Measurements from ENCODE around the gene MLF2. TPM values are rescaled to one million over a fixed set of nuclear protein-coding genes. Genes with fewer than 3 reads are reported as not detected.

MLF2 gene
- total RNA-seq, 1 donor from 2014 or later = 172 TPM

- Mint-ChIP-seq H3K9me3 (ENCODE audit: low read depth) (no peaks in the 10 kb centered on the region), H3K27me3 (ENCODE audit: low read depth) (peaks cover 24% of the 10 kb centered on the region), H3K4me3 (ENCODE audit: unreplicated experiment) (peak overlapping the region; percentile 77), H3K36me3 (ENCODE audit: low read depth) (no peaks in the 10 kb centered on the region), H3K4me1 (ENCODE audit: low read depth) (peaks cover 24% of the 10 kb centered on the region), H3K27ac (ENCODE audit: unreplicated experiment) (no peak overlapping the region)
- TF ChIP-seq, protein P1, sequence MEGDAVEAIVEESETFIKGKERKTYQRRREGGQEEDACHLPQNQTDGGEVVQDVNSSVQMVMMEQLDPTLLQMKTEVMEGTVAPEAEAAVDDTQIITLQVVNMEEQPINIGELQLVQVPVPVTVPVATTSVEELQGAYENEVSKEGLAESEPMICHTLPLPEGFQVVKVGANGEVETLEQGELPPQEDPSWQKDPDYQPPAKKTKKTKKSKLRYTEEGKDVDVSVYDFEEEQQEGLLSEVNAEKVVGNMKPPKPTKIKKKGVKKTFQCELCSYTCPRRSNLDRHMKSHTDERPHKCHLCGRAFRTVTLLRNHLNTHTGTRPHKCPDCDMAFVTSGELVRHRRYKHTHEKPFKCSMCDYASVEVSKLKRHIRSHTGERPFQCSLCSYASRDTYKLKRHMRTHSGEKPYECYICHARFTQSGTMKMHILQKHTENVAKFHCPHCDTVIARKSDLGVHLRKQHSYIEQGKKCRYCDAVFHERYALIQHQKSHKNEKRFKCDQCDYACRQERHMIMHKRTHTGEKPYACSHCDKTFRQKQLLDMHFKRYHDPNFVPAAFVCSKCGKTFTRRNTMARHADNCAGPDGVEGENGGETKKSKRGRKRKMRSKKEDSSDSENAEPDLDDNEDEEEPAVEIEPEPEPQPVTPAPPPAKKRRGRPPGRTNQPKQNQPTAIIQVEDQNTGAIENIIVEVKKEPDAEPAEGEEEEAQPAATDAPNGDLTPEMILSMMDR (IDR thresholded peaks at IDR 0.05) = no peak
- no peak for DNase-seq (ENCODE audit: low spot score)
Measured at GRCh38 chr12:6699989-6700645, 52.8 kb downstream of the MLF2 start.

DNA sequence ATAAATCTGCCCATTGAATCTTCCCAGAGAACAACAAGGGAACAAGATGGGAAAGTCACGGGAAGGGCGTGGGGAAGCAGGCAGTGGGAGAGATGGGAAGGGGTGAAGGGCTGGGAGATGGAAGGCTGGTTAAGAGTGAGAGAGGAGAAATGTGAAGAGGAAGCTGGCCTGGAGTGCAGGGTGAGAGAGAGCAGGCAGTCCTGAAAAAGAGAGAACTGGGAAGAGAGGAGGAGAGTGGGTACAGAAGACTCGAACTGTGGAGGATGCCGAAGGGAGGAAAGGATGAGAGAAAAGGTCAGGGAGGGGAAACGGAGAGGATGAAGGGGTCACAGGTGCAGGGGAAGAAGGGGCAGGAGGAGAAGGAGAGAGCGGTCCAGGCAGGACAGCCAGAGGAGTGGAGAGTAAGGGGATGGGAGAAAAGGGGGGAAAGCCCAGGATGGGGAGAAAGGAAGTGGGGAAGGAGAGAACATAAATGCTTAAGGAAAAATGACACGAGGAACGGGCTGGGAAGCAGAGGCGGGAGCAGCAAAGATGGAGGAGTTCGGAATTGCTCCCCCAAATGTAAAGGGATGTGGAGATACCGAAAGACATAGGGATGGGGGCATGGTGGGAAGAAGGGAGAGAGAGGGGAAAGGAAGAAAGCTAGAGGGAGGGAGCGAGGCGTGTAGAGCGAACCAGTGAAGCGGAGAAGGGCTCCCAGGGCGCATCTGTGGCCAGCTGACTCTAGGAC, 53.5 kb downstream of the MLF2 start:
- H3K27ac Mint-ChIP-seq (ENCODE audit: unreplicated experiment) = peak overlapping the region; percentile 61
- H3K4me1 Mint-ChIP-seq (ENCODE audit: low read depth) = peaks cover 24% of the 10 kb centered on the region
- peak overlapping the region; percentile 77 for H3K4me3 Mint-ChIP-seq (ENCODE audit: unreplicated experiment)
- H3K36me3 Mint-ChIP-seq (ENCODE audit: low read depth) = peaks cover 2% of the 10 kb centered on the region
- H3K9me3 Mint-ChIP-seq (ENCODE audit: low read depth) = no peaks in the 10 kb centered on the region
- TF ChIP-seq, protein P1 (IDR thresholded peaks at IDR 0.05) = no peak
- DNase-seq (ENCODE audit: low spot score) = no peak
- peaks cover 21% of the 10 kb centered on the region for H3K27me3 Mint-ChIP-seq (ENCODE audit: low read depth)

DNA sequence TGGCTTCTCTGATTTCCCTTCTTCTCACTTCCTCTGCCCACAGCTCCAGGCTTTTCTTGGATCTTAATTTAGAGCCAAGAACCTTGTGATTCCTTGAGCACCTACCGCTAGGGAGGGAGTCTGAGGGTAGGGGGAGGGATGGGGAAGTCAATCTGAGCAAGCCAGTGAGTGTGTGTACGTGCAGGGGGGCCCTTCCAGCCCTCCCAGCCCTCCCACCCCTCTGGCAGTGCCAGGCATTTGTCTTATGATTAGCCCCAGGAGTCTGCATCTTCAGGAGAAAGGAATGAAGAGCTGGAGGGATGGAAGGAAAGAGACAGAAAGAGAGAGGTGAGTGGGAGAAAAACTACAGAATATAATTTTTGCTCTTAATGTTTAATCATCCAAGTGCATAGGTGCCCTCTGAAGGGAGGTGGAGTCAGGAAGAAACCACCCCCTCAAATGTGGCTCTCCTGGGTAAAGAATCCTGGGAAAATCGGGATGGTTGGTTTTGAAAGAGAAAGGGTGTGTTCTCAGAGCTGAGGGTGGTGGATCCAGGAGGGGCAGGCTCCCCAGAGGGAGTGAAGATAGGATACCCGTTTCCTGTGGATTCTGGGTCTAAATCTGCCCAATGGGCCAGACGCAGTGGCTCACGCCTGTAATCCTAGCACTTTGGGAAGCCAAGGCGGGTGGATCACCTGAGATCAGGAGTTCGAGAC, 54.4 kb downstream of the MLF2 start:
- no peak overlapping the region for H3K27ac Mint-ChIP-seq (ENCODE audit: unreplicated experiment)
- TF ChIP-seq, protein P1 (IDR thresholded peaks at IDR 0.05) = no peak
- DNase-seq (ENCODE audit: low spot score) = no peak
- peaks cover 3% of the 10 kb centered on the region for H3K36me3 Mint-ChIP-seq (ENCODE audit: low read depth)
- H3K4me3 Mint-ChIP-seq (ENCODE audit: unreplicated experiment) = no peak overlapping the region
- H3K27me3 Mint-ChIP-seq (ENCODE audit: low read depth) = peaks cover 15% of the 10 kb centered on the region
- H3K4me1 Mint-ChIP-seq (ENCODE audit: low read depth) = peaks cover 24% of the 10 kb centered on the region
- H3K9me3 Mint-ChIP-seq (ENCODE audit: low read depth) = no peaks in the 10 kb centered on the region

Other genes with a start within 250 kb of the MLF2 start
- 2,133 to 3,148 TPM (median 3,067 TPM) in 3 replicates for gene GAPDH, start 218.6 kb downstream of the MLF2 start, total RNA-seq
- gene IFFO1, start 197.1 kb downstream of the MLF2 start, total RNA-seq = 29.0 to 29.5 TPM (median 29.2 TPM) in 3 replicates
- 27.1 to 39.3 TPM (median 32.5 TPM) in 3 replicates for gene NOP2, start 184.8 kb downstream of the MLF2 start, total RNA-seq
- gene CHD4, start 145.8 kb downstream of the MLF2 start, total RNA-seq = 227 to 242 TPM (median 231 TPM) in 3 replicates
- 0.41 to 0.57 TPM (median 0.48 TPM) in 3 replicates for gene LPAR5, start 117.2 kb downstream of the MLF2 start, total RNA-seq
- 0.37 to 0.74 TPM (median 0.41 TPM) in 3 replicates for gene ACRBP, start 105.7 kb downstream of the MLF2 start, total RNA-seq
- 32.9 to 38.5 TPM (median 37.5 TPM) in 3 replicates for gene ING4, start 90.0 kb downstream of the MLF2 start, total RNA-seq
- gene ZNF384, start 63.8 kb downstream of the MLF2 start, total RNA-seq = 50.7 to 56.2 TPM (median 55.1 TPM) in 3 replicates
- 3.2 to 9.3 TPM (median 4.4 TPM) in 3 replicates for gene PIANP, start 52.3 kb downstream of the MLF2 start, total RNA-seq
- 57.0 to 74.4 TPM (median 59.3 TPM) in 3 replicates for gene COPS7A, start 29.1 kb downstream of the MLF2 start, total RNA-seq
- 413 to 493 TPM (median 463 TPM) in 3 replicates for gene PTMS, start 13.2 kb upstream of the MLF2 start, total RNA-seq
- 0.56 to 1.7 TPM (median 1.0 TPM) in 3 replicates for gene LAG3, start 19.4 kb upstream of the MLF2 start, total RNA-seq
- 0.70 to 1.2 TPM (median 0.72 TPM) in 3 replicates for gene CD4, start 36.4 kb upstream of the MLF2 start, total RNA-seq
- gene GPR162, start 68.7 kb upstream of the MLF2 start, total RNA-seq = 3.2 to 4.6 TPM (median 4.2 TPM) in 3 replicates
- gene P3H3, start 75.3 kb upstream of the MLF2 start, total RNA-seq = 109 to 116 TPM (median 114 TPM) in 3 replicates
- 10.2 to 11.5 TPM (median 10.9 TPM) in 3 replicates for gene GNB3, start 87.8 kb upstream of the MLF2 start, total RNA-seq
- 4.1 to 7.5 TPM (median 5.6 TPM) in 3 replicates for gene CDCA3, start 98.1 kb upstream of the MLF2 start, total RNA-seq
- gene USP5, start 99.0 kb upstream of the MLF2 start, total RNA-seq = 103 to 147 TPM (median 106 TPM) in 3 replicates
- gene TPI1, start 114.4 kb upstream of the MLF2 start, total RNA-seq = 430 to 562 TPM (median 551 TPM) in 3 replicates
- 7.6 to 11.8 TPM (median 7.9 TPM) in 3 replicates for gene SPSB2, start 120.2 kb upstream of the MLF2 start, total RNA-seq
- gene LRRC23, start 151.7 kb upstream of the MLF2 start, total RNA-seq = 6.3 to 9.3 TPM (median 7.6 TPM) in 3 replicates
- gene ENO2, start 161.4 kb upstream of the MLF2 start, total RNA-seq = 22.2 to 60.8 TPM (median 58.6 TPM) in 3 replicates
- 103 to 110 TPM (median 106 TPM) in 3 replicates for gene ATN1, start 174.8 kb upstream of the MLF2 start, total RNA-seq
- not detected in 3 replicates for gene RNU7-1, start 190.7 kb upstream of the MLF2 start, total RNA-seq
- 230 to 244 TPM (median 233 TPM) in 3 replicates for gene C12orf57, start 190.9 kb upstream of the MLF2 start, total RNA-seq
- gene PTPN6, start 198.2 kb upstream of the MLF2 start, total RNA-seq = 0.51 to 0.65 TPM in 2 of 3 replicates, not detected in the other
- 129 to 135 TPM (median 129 TPM) in 3 replicates for gene PHB2, start 217.5 kb upstream of the MLF2 start, total RNA-seq
- gene EMG1, start 217.8 kb upstream of the MLF2 start, total RNA-seq = 25.0 to 35.1 TPM (median 26.5 TPM) in 3 replicates